B cell (primary cell): ENCODE data around the gene TP63.

Source experiments
- EZH2 ChIP-seq: IDR thresholded peaks from 2 replicates; pipeline ENCODE4 v1.6.1; 2012; ENCODE audit warnings: borderline replicate concordance, low read depth, mild to moderate bottlenecking, moderate library complexity, low read length; ENCODE audit not compliant: insufficient read depth, poor library complexity, severe bottlenecking
- TF ChIP-seq, protein P1 (sequence below): fragments of 200-600 bp; IDR thresholded peaks from one replicate; pipeline ENCODE4 v1.8.0; 2022; ENCODE audit warnings: antibody characterized with exemption, mild to moderate bottlenecking

DNA sequence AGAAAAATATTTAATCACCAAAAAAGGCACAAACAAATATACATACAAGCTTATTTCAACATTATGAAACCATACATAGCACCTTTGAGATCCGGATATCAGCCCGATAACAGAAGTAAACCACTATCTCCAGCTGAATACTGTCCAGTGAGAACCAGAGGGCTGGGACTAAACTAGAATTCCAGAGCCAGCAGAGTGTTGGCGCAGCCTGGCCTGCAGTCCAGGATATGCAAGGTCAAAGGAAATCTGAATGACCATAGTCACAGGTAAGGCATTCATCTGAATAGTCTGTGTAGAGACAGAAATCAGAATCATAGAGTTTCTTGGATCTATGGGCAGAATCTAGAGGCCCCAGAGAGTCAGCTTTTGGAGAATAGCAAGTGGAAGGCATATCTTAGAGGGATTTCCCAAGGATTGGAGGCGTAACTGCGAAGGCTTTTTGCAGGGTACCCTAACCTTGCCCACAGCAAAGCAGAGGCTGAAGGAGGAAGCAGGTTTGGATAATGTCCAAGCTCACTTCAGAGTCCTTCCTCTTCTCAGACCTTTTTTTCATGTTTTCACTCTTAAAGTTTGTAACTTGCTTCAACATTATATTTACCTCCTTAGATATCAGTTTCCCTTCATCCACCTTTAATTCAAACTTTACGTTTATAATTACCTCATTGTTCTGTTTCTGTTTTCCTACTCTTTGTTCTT lies 32.5 kb upstream of the TP63 start:
- TF ChIP-seq, protein P1, sequence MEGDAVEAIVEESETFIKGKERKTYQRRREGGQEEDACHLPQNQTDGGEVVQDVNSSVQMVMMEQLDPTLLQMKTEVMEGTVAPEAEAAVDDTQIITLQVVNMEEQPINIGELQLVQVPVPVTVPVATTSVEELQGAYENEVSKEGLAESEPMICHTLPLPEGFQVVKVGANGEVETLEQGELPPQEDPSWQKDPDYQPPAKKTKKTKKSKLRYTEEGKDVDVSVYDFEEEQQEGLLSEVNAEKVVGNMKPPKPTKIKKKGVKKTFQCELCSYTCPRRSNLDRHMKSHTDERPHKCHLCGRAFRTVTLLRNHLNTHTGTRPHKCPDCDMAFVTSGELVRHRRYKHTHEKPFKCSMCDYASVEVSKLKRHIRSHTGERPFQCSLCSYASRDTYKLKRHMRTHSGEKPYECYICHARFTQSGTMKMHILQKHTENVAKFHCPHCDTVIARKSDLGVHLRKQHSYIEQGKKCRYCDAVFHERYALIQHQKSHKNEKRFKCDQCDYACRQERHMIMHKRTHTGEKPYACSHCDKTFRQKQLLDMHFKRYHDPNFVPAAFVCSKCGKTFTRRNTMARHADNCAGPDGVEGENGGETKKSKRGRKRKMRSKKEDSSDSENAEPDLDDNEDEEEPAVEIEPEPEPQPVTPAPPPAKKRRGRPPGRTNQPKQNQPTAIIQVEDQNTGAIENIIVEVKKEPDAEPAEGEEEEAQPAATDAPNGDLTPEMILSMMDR, result no peak
- TF ChIP-seq EZH2, result no peak
